ENCODE measurements around the gene ST6GALNAC4.

The ST6GALNAC4 gene, protein sequence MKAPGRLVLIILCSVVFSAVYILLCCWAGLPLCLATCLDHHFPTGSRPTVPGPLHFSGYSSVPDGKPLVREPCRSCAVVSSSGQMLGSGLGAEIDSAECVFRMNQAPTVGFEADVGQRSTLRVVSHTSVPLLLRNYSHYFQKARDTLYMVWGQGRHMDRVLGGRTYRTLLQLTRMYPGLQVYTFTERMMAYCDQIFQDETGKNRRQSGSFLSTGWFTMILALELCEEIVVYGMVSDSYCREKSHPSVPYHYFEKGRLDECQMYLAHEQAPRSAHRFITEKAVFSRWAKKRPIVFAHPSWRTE

DNA sequence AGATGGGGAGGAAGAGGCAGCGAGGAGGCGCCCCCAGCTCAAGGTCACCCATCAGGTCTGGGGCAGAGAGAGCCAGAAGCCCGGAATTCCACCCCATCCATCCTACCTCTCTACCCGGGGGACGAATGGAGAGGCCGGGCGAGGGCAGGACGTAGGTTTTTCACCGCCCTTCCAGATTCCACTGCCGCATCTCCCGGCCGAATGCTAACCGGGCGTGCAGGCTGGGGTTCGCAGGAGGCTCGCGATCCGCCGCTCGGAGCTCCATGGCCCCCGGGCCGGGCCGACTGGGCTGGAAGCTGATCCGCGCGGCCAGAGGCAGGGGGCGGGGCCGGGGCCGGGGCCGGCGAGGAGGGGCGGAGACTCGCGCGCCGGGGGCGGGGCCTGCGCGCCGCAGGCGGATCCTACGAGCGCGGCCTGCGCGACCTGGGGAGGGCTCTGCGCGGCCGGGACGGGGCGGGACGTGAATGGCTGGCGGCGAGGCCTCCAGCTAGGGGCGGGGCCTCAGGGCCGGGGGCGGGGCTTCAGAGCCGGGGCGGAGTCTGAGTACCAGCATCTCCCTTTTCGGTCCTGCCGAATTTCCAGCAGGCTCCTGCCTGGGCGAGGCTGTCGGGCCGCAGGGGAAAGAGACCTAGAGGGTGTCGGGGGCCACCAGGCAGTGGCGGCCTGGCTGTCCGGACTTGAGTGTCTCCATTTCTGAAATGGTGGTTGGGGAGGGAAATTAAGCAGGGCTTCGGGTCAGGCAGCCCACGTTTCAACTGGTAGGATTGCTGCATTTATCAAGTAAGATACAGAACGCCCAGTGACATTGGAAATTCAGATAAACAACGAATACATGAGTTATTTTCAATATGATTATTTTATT is at the start of gene ST6GALNAC4:
TSS of gene ST6GALNAC4 (minus strand) at position 322 of the 862 bp plus-strand sequence. CDS start 622 bp downstream, outside the sequence.
- DNase-seq (ENCODE audit: low spot score), result peak; percentile 98

DNA sequence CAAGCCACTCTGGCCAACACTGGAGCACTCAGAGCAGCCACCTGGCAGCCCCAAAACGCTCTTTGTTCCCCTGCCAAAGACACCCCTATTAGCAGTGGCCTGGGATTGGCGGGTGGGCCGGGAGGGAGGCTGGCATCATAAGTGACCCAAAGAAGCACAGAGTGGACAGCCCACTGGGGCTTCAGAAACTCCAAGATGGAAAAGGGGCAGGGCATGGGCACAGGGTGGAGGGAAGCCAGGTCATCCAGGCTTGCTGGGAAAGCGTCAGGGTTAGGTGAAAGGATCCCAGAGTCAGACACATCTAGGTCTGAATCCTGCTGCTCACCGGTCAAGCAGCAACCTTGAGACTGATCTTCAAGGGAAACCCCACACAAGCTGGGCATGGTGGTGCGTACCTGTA is 49.1 kb upstream of the ST6GALNAC4 start:
- DNase-seq (ENCODE audit: low spot score), result no peak

DNA sequence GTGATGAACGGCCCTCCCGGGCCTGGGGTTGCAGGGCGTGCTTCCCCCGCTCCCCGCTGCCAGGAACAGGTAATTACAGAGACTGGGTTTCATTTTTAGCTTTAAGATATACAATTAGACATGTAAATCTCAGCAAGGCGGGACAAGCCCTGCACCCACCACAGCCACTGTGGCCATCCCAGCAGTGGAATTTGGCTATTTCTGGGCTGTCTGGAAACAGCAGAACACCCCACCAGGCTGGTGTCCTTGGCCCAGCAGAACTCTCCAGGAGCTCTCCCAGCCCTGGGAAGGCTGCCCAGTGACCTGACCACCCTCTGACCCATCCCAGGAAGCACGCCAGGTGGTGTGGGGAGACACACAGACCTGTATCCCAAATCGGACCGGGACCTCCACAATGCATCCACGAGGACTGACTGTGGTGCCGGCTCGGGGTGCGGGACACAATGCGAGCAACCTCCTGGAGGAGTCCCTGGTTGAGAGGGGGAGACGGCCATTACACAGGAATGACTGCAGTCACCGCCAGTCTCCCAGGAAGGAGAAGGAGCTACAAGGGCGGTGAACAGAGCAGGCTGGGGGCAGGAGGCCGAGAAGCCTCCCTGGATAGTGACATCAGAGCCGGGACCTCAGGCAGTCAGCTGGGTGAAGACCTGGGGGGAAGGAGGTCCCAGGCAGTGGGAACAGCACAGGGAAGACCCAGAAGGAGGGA is 46.7 kb upstream of the ST6GALNAC4 start:
- no peak for DNase-seq (ENCODE audit: low spot score)

DNA sequence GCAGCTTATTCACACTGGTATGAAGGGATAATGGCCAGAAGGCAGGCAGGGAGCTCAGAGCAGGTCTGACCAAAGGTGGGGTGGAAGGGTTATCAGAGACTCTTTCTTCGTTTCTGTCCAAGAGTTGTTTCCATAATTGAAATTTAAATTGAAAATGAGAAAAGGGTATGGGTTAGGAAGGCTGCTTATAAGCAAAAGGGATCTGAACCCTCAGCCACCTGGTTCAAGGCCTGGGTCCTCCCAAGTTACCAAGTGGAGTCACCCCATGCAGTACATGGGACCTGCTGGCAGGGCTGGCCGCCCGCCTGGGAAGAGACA is 46.2 kb upstream of the ST6GALNAC4 start:
- no peak for DNase-seq (ENCODE audit: low spot score)

DNA sequence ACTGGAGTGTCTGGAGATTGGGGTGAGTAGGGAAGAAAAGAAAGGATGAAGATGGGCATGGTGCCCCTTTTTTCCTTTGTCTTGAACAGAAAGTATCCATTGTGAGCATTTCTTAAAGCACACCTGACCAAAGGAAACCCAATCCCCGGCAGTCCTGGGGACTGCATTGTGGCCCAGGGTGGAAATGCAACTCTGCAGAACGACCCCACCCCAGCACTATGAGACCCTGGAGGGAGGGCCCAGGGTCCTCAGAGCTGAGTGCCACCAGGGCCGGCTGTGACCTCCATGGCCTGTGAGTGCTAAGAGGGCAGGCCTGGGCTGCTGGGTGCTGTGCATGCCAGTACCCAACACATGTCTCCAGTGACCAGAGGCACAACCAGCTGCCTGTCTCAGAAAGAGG is 45.4 kb upstream of the ST6GALNAC4 start:
- no peak for DNase-seq (ENCODE audit: low spot score)

DNA sequence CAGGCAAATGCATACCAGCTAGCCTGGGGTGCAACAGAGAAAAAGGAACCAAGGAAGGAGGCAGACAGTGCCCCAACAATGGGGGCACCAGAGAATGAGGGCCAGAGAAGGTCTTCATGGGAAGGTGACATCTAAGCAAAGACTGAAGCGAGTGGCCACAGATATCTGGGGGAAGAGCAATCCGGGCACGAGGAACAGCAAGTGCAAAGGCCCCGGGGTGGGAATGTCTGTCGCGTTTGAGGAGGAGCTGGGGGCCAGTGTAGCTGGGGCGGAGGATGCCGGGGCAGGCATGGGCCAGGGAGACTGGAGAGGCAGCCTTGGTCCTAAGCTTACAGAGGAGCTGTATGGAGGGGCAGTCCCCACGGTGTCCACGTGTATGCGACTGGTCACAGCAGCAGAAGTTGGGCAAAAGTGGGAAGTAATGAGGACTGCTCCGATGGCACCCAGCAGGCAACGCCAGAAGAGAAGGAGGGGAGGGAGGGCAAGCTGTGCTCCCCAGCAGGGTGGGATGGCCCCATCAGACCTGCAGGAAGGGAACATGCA is 44.8 kb upstream of the ST6GALNAC4 start:
- no peak for DNase-seq (ENCODE audit: low spot score)

DNA sequence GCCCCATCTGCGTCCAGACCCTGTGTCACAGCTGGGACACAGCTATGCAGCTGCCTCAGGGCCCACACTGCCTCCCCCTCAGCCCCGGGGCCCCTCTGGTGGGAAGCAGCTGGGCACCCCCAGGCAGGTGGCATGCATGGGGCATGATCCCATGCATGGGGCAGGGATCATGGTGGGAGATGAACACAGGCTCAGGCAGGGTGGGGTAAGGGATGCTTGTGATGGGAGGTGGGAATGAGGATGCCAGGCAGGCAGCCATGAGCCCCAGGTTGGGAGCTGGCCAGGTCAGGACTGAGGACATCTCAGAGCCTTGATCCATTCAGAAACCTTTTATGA is 44.3 kb upstream of the ST6GALNAC4 start:
- DNase-seq (ENCODE audit: low spot score), result no peak

DNA sequence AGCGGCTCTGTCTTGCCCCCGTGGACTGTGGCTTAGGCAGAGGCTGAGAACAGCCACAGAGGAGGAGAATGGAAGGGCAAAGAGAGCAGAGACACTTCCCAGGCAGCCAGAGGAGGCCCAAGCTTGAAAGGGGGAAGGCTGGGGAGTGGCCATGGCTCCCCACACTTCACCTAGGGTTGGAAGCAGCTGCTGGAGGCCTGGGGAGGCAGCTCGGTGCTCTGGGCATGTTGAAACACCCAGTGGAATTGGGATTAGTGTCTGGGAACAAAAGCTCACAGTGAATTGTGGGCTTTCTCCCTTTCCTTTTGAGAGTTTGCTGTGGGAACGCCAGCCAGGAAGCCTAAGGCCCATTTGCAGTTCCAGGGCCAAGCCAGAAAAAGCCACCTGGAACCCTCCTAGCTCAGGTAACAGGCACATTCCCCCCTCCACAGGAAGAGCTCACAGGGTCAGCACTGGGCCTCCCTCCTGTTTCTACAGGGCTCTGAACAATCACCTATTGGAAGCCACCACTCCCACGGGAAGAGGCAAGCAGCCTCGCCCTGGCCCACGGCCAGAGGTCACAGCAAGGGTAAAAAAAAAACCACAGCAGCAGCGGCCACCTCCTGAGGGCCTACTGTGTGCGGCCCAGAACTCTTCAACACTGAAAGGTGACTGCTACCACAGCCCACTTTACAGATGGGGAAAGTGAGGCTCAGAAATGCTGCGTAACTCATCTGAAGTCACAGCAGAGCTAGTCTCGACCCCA is 43.7 kb upstream of the ST6GALNAC4 start:
- no peak for DNase-seq (ENCODE audit: low spot score)

DNA sequence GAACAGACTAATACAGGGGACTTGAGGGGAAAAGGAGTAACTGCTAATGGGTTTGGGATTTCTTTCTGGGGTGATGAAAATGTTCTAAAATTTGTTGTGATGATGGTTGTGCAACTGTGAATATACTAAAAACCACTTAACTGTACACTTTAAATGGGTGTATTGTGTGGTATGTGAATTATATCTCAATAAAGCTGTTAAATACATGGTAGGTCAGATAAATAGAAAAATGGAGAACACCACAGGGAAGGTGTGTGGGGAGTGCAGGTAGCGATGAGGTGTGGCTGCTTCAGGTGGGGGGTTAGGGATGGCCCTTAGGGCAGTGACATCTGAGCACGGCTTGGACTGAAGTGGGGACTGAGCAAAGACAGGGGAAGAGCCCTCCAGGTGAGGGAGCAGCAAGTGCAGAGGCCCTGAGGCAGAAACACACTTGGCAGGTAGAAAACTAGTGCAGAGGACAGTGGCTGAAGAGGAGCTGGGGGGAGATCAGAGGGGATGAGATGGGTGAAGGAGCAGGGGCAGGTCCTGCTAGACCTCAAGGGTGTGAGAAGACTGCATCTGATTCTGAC is 43.1 kb upstream of the ST6GALNAC4 start:
- no peak for DNase-seq (ENCODE audit: low spot score)

DNA sequence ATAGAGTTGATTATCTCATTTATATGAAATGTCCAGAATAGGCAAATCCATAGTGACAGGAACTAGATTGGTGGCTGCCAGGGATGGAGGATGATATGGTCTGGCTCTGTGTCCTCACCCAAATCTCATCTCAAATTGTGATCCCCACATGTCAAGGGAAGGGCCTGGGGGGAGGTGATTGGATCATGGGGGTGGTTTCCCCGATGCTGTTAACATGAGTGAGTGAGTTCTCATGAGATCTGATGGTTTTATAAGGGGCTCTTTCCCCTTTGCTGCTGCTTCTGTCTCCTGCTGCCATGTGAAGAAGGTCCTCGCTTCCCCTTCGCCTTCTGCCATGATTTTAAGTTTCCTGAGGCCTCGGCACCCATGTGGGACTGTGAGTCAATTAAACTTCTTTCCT is 42.6 kb upstream of the ST6GALNAC4 start:
- no peak for DNase-seq (ENCODE audit: low spot score)

DNA sequence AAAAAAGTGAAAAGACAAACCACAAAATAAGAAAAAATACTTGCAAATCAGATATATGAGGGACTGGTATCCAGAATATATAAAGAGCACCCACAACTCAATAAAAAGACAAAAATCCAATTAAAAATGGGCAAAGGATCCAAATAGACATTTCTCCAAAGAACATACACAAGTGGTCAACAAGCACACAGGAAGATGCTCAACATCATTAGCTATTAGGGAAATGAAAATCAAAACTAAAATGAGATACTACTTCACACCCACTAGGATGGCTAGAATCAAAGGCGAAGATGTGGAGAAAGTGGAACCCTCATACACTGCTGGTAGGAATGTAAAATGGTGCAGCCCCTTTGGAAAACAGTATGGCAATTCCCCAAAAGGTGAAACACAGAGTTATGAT is 41.9 kb upstream of the ST6GALNAC4 start:
- no peak for DNase-seq (ENCODE audit: low spot score)

DNA sequence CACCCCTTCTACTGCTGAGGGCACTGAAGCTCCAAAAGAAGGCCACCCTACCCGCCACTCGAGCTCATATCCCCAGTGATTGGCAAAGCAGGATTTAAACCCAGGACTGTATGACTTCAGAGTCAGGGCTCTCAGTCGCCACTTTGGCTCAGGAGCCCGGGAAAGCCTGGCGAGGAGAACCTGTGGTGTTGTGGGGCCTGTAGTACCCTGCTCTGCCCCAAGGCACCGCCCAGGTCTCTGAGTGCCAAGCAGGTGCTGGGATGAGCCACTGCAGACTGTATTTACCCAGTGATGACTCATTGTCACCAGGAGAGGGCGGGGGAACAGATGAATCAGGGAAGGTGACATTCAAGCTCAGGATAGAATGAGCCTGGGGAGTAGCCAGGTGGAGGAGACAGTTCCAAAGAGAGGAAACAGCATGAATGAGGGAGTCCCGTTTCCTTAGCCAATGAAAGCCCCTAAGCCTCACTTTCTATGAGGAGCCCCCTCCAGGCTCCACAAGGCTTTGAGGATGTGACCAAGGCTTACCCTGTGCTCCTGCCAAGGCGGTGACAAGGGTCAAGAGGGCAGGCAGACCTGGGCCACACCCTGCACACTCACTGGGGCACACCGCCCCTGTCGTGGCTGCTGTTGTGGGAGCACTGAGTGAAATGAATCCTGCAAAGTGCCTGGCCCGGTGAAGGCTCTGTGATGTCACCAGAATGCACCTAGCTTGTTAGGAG is 38.6 kb upstream of the ST6GALNAC4 start:
- DNase-seq (ENCODE audit: low spot score), result no peak

DNA sequence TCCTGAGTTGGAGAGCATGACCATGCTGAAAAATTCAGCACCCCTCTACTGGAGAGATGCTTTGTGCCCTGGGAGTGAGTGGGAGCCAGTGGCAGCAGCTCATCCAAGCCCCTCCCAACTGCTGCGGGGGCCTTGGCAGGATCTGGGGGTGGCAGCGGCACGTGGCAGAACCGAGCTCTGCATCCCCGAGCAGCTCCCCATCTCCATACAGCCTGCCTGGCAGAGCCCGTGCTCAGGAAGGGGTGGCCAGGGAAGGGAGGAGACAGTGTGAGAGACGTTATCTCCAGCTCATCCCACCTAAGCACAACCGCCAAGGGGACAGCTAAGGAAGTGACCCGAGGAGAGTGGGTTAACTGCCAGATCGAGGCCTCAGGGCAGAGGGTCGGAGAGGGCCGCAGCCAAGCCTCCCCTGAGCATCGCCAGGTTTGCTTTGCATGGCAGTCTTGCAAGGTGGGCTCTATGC is 38.0 kb upstream of the ST6GALNAC4 start:
- no peak for DNase-seq (ENCODE audit: low spot score)

DNA sequence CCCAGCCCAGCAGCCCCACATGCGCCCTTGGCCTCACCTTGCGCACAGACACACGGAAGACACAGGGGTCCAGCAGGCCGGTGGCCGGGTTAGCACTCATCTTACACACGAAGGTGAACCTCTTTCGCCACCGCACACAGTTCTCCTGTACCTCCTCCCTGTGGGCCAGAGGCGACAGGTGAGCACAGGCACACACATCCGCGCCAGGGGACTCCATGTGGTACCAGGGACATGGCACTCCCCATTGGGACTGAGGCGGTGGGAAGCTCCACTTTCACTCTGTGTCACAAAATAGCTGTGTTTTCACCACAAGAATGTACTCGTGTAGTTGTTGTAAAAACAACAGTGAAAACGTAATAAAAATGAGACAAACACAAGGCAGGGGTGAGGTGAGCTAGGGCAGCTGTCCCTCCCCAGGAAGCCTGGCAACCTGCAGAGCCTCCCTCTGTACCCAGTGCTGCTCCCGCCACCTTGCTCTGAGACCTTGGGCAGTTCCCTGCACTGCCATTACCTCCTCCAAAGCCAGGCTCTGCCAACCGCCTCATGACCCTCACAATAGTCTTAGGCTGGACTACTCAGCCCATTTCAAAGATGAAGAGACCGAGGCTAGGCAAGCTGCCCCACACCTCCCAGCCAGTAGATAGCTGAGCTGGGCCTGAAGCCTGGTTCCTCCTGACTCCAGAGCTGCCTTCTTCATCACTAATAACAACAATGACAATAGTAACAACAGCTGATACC is 37.1 kb upstream of the ST6GALNAC4 start:
- DNase-seq (ENCODE audit: low spot score), result no peak

DNA sequence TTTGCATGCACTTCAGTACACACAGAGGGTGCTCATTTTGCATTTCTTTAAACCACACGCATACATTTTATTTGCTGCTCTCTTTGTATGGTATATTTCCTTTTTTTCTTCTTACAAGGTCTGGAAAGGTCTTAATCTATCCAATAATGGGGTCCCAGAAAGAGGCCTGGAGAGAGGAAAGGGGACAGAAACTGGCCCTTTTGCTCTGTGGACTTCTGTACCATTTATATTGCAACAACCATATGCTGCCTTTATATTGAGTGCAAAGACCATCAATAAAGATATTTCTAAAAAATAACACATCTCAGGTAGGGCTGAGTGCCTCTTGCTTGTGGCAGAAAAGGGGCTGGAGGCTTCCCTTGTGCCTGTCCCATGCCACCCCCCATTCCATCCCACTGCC is 36.3 kb upstream of the ST6GALNAC4 start:
- no peak for DNase-seq (ENCODE audit: low spot score)

DNA sequence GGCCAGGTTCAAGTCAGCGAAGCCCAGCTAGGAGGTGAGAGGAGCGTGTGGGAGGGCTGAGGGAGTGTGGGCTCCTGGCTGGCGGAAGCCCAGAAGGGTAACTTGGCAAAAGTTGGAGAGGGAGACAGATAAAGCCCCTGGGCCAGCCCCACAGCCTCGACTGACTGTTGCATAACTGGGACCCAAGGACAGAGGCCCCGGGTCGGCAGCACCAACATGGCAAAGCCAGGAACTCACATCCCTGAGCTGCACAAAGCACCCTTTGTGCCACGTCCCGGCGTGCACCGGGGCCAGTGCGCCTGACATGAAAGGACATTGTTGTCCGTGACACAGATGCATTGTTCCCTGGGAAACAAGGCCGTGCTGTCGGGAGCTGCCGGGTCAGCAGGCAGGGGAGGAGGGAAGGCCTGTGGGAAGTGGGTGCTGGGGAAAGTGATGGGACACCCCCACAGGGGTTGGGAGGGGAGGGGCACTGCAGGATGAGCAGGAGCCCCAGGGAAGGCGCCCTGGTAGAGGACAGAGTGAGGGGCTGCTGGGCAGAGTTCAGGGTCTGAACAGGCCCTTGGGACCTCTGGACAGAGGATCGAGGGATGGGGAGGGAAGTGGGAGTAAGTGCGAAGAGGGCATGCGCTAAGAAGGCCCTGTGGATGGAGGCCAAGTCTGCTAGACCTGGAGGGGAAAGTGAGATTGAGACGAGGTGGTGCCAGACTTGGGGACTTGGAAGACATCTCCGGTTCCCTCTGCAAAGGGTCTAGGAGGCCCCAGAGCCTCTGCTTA is 33.9 kb upstream of the ST6GALNAC4 start:
- no peak for DNase-seq (ENCODE audit: low spot score)

DNA sequence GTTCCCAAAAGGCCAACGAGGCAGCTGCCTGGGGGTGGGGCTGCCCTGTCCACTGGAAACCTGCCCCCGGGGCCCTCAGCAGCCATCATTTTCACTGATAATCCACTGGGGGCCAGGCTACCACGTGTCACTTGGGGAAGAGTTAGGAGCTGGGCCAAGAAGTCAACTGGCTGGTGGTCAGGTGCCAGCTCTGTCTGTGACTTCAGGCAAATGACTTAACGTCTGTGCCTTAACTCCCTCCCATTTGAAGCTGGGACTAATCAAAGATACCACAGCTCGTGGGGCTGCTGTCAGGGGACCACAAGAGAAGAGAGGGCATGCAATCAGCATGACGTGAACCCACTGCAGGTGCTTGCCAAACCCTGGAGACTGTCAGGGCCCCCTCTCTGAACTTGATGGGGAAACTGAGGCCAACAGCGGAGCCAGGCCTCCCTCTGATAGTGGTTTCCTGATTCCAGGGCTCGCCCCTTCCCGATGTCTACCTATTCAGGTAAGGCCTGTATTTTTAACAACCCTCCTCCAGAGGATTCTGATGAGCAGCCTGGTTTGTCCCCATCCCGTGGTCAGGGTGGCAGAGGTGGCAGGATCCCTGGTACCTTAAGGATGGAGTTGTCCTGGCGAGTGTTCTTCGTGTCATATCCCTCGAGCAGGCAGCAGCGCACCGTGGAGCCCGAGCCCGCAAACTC is 33.1 kb upstream of the ST6GALNAC4 start:
- DNase-seq (ENCODE audit: low spot score), result no peak

DNA sequence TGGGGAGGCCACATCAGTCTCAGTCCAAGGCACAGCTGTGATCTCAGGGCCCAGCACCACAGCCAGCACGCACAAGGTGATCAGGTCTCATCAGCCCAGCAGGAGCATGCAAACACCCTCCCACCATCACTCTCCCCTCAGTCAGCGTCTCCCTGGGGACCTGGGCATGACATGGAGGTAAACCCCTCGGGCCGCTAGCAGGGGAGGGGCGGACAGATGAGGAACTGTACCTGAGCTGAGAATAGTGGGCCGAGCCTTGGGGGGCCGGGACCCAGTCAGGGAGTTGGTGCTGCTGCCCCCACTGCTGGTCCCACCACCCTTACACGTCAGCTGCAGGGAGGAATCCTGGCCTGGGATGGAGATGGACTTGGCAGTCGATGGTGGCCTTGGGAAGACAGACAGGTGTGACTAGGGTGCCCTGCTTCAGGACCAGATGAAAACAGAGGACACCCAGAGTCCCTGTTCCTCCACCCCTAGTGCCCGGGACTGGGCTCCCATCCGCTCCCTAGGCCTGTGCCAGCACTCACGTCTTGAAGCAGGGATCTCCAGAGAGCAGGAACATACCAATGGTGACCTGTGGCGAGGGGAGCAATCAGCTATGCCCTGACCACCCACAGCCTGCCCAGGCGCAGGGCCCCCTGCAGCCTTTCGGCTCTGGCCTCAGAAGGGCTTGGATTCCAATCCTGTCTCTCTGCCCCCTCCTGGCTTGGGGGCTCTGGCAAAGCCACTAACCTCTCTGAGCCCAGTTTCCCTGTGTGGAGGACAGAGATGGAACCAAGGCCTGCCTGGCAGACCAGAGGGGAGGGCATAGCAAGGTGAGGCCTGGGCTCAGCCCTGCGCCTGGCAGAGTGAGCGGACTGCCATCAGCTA is 31.2 kb upstream of the ST6GALNAC4 start:
- no peak for DNase-seq (ENCODE audit: low spot score)
